AML-193 (cell line): Measurements from ENCODE around the gene ZNF672.
"Not testable (repeated sequence)": the region's sequence is repeated elsewhere in the genome, so short reads cannot be mapped to it uniquely, and the experiment has no call there.

Experiments
- DNase-seq, 2 experiments: peaks; one replicate each; lab custom pipeline; 2025; lab: John Stamatoyannopoulos, UW

The ZNF672 gene

GRCh38 chr1:248837781-248838356 is at the start of gene ZNF672:
Gene ZNF672, plus strand, starts transcription at chr1:248838224. Its CDS starts 9,051 bp downstream, at chr1:248847275.
- DNase-seq = peak; percentile 94 to 95

- no peak for DNase-seq
These were observed 49.7 kb upstream of the ZNF672 start for GRCh38 chr1:248788327-248788726.

- not testable (repeated sequence) for DNase-seq
These were observed 48.7 kb upstream of the ZNF672 start for GRCh38 chr1:248789337-248789736.

GRCh38 chr1:248790456-248790855 is 47.6 kb upstream of the ZNF672 start:
- DNase-seq = no peak

- DNase-seq = no peak
These were observed 47.0 kb upstream of the ZNF672 start for GRCh38 chr1:248791010-248791409.

GRCh38 chr1:248792342-248792741 is 45.7 kb upstream of the ZNF672 start:
- peak; percentile 23 to 45 for DNase-seq

GRCh38 chr1:248793592-248793991 is 44.4 kb upstream of the ZNF672 start:
- DNase-seq = no peak

- DNase-seq = not testable (repeated sequence)
These were observed 43.4 kb upstream of the ZNF672 start for GRCh38 chr1:248794663-248795062.

- DNase-seq = peak in 1 of 2 experiments; percentile 2
These were observed 39.2 kb upstream of the ZNF672 start for GRCh38 chr1:248798791-248799190.

- no peak for DNase-seq
These were observed 37.6 kb upstream of the ZNF672 start for GRCh38 chr1:248800459-248800858.

GRCh38 chr1:248802454-248802853 is 35.6 kb upstream of the ZNF672 start:
- DNase-seq = no peak

- DNase-seq = not testable (repeated sequence)
These were observed 34.5 kb upstream of the ZNF672 start for GRCh38 chr1:248803501-248803900.

- DNase-seq = peak; percentile 95 to 96
These were observed 33.0 kb upstream of the ZNF672 start for GRCh38 chr1:248804771-248805681.

- DNase-seq = peak; percentile 85 to 91
These were observed 32.1 kb upstream of the ZNF672 start for GRCh38 chr1:248805876-248806275.

- peak; percentile 59 to 61 for DNase-seq
These were observed 30.8 kb upstream of the ZNF672 start for GRCh38 chr1:248807067-248807737.

GRCh38 chr1:248808876-248809275 is 29.1 kb upstream of the ZNF672 start:
- no peak for DNase-seq

- no peak for DNase-seq
These were observed 27.9 kb upstream of the ZNF672 start for GRCh38 chr1:248810000-248810726.

- no peak for DNase-seq
These were observed 27.1 kb upstream of the ZNF672 start for GRCh38 chr1:248810727-248811513.

- no peak for DNase-seq
These were observed 26.2 kb upstream of the ZNF672 start for GRCh38 chr1:248811514-248812490.
